A673 (cell line): ENCODE results near the gene OTOP1.
"Not testable (repeated sequence)": the region's sequence is repeated elsewhere in the genome, so short reads cannot be mapped to it uniquely, and the experiment has no call there.

Experiments used
- EZH2 ChIP-seq: fragments of 200-600 bp; sonication (generic); IDR thresholded peaks from 2 replicates; pipeline ENCODE4 v1.6.1; 2017; ENCODE audit warnings: borderline replicate concordance, low read depth, mild to moderate bottlenecking, mixed read lengths, antibody characterized with exemption, low read length; ENCODE audit not compliant: poor library complexity, severe bottlenecking
- TF ChIP-seq, protein P1 (sequence below): fragments of 300-800, 200-600 bp; sonication (generic); conservative IDR thresholded peaks from 2 replicates; pipeline ENCODE4 v1.5.1; 2017; ENCODE audit warnings: low read depth, mild to moderate bottlenecking, antibody characterized with exemption, low read length, moderate library complexity, mixed read lengths

DNA sequence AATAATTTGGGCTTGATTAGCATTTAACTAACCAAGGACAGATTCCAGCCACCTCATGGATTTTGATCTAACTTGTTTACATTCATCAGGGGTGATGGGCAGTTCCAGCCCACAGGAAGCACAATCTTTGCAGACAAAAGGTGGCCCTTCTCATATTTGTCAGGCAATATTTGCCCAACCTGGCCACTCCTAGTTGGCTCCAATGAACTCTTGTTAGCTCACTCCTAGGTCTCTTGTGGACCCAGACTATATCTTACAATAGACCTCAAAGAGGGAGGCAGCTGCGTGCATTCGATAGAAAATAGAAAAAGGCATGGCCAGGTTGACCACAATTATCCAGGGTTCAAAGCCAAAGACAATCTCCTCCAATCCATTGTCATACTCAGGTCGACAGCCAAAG is 38.2 kb downstream of the OTOP1 start:
- TF ChIP-seq, protein P1, sequence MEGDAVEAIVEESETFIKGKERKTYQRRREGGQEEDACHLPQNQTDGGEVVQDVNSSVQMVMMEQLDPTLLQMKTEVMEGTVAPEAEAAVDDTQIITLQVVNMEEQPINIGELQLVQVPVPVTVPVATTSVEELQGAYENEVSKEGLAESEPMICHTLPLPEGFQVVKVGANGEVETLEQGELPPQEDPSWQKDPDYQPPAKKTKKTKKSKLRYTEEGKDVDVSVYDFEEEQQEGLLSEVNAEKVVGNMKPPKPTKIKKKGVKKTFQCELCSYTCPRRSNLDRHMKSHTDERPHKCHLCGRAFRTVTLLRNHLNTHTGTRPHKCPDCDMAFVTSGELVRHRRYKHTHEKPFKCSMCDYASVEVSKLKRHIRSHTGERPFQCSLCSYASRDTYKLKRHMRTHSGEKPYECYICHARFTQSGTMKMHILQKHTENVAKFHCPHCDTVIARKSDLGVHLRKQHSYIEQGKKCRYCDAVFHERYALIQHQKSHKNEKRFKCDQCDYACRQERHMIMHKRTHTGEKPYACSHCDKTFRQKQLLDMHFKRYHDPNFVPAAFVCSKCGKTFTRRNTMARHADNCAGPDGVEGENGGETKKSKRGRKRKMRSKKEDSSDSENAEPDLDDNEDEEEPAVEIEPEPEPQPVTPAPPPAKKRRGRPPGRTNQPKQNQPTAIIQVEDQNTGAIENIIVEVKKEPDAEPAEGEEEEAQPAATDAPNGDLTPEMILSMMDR = not testable (repeated sequence)
- TF ChIP-seq EZH2 = not testable (repeated sequence)
